IMR-90 (cell line): ENCODE data around the gene VAMP4. TPM values are rescaled to one million over a fixed set of nuclear protein-coding genes. Genes with fewer than 3 reads are reported as not detected.

Experiments used
- ATAC-seq: fragments of 200-7000 bp; cut with Tn5 transposase; 2 replicates; pipeline ENCODE4 v1.9.1; 2020; ENCODE audit warnings: low read depth, mild to moderate bottlenecking, moderate library complexity
- BruUV-seq: library from RNA; stranded (reverse); fragments of 400-500 nt; replicated peaks from 2 replicates; lab custom pipeline; 2021; lab: Mats Ljungman, UMichigan
- CTCF ChIA-PET: fragments of 300-600 bp; formaldehyde crosslinking; extraction: SDS; loops from one replicate; lab custom pipeline; 2021; ENCODE audit warnings: antibody characterized with exemption; lab: Yijun Ruan, JAX
- POLR2A ChIA-PET: fragments of 300-600 bp; sonication (Branson Sonifier 250); formaldehyde crosslinking; loops from one replicate; lab custom pipeline; 2022; ENCODE audit warnings: antibody characterized with exemption; ENCODE audit not compliant: unreplicated experiment; lab: Charles Lee
- DNase-seq: peaks from one replicate; pipeline ENCODE4 v3.0.0; 2013
- H2AFZ ChIP-seq: replicated peaks from 2 replicates; pipeline ENCODE3; 2013; ENCODE audit warnings: low read length, mild to moderate bottlenecking; ENCODE audit not compliant: poor library complexity
- H2AK5ac ChIP-seq: 2 replicates; pipeline ENCODE4 v1.6.1; 2013; ENCODE audit warnings: low read depth, low read length, inconsistent platforms
- H2AK9ac ChIP-seq: replicated peaks from 2 replicates; pipeline ENCODE3; 2013; ENCODE audit warnings: mild to moderate bottlenecking, low read depth, low read length, moderate library complexity; ENCODE audit not compliant: poor library complexity
- H2BK120ac ChIP-seq: 2 replicates; pipeline ENCODE4 v1.6.1; 2013; ENCODE audit warnings: low read depth, low read length, inconsistent platforms
- H2BK15ac ChIP-seq: 3 replicates; pipeline ENCODE4 v1.6.1; 2013; ENCODE audit warnings: low read depth, low read length, inconsistent platforms
- H2BK20ac ChIP-seq: 2 replicates; pipeline ENCODE4 v1.6.1; 2013; ENCODE audit warnings: low read depth, mild to moderate bottlenecking, inconsistent platforms, low read length, moderate library complexity
- H2BK5ac ChIP-seq: 2 replicates; pipeline ENCODE4 v1.6.1; 2013; ENCODE audit warnings: mild to moderate bottlenecking, low read depth, low read length, inconsistent platforms; ENCODE audit not compliant: poor library complexity, severe bottlenecking
- H3K14ac ChIP-seq: replicated peaks from 2 replicates; pipeline ENCODE4 v1.6.1; 2013; ENCODE audit warnings: low read depth, low read length, inconsistent platforms
- H3K18ac ChIP-seq: 2 replicates; pipeline ENCODE4 v1.6.1; 2013; ENCODE audit warnings: low read depth, low read length, control low read depth
- H3K23ac ChIP-seq: 2 replicates; pipeline ENCODE4 v1.6.1; 2013; ENCODE audit warnings: low read depth, low read length, inconsistent platforms
- H3K27ac ChIP-seq: 2 replicates; pipeline ENCODE4 v1.5.1; 2013; ENCODE audit warnings: mild to moderate bottlenecking, control low read depth, low read length; ENCODE audit not compliant: insufficient read depth
- H3K27me3 ChIP-seq: 2 replicates; pipeline ENCODE4 v1.6.1; 2013; ENCODE audit warnings: low read length; ENCODE audit not compliant: control insufficient read depth, insufficient read depth
- H3K36me3 ChIP-seq: 2 replicates; pipeline ENCODE4 v1.6.1; 2013; ENCODE audit warnings: low read length, mixed read lengths; ENCODE audit not compliant: control insufficient read depth, insufficient read depth
- H3K4ac ChIP-seq: 2 replicates; pipeline ENCODE4 v1.6.1; 2013; ENCODE audit warnings: low read depth, low read length, inconsistent platforms
- H3K4me1 ChIP-seq: 2 replicates; pipeline ENCODE4 v1.6.1; 2013; ENCODE audit warnings: low read length, mixed read lengths; ENCODE audit not compliant: control insufficient read depth, insufficient read depth
- H3K4me2 ChIP-seq: 2 replicates; pipeline ENCODE4 v1.6.1; 2013; ENCODE audit warnings: low read depth, mild to moderate bottlenecking, control low read depth, low read length, moderate library complexity
- H3K4me3 ChIP-seq: 2 replicates; pipeline ENCODE4 v1.5.1; 2013; ENCODE audit warnings: low read depth, mild to moderate bottlenecking, control low read depth, low read length, moderate library complexity; ENCODE audit not compliant: insufficient read depth
- H3K56ac ChIP-seq: 2 replicates; pipeline ENCODE4 v1.6.1; 2013; ENCODE audit warnings: low read length, inconsistent platforms; ENCODE audit not compliant: insufficient read depth; ENCODE audit errors: extremely low read depth
- H3K79me1 ChIP-seq, 2 experiments: 2 replicates each; pipeline ENCODE4 v1.6.1; 2013; ENCODE audit warnings: low read length in 2 of 2, inconsistent platforms in 1 of 2, low read depth in 1 of 2
- H3K9ac ChIP-seq: 2 replicates; pipeline ENCODE4 v1.6.1; 2013; ENCODE audit warnings: low read depth, low read length, control low read depth
- H3K9me1 ChIP-seq: 2 replicates; pipeline ENCODE4 v1.6.1; 2013; ENCODE audit warnings: low read length, inconsistent platforms; ENCODE audit not compliant: insufficient read depth
- H3K9me3 ChIP-seq: 2 replicates; pipeline ENCODE4 v1.6.1; 2013; ENCODE audit warnings: low read length; ENCODE audit not compliant: control insufficient read depth, insufficient read depth
- H4K20me1 ChIP-seq: 2 replicates; pipeline ENCODE4 v1.6.1; 2013; ENCODE audit warnings: low read length, inconsistent platforms; ENCODE audit not compliant: insufficient read depth
- H4K5ac ChIP-seq: 2 replicates; pipeline ENCODE4 v1.6.1; 2013; ENCODE audit warnings: mild to moderate bottlenecking, low read depth, low read length, control low read depth
- H4K8ac ChIP-seq, 2 experiments: 2 replicates each; pipeline ENCODE4 v1.6.1; 2013; ENCODE audit warnings: low read depth in 2 of 2, low read length in 2 of 2, control low read depth in 1 of 2, inconsistent platforms in 1 of 2
- H4K91ac ChIP-seq: 2 replicates; pipeline ENCODE4 v1.6.1; 2013; ENCODE audit warnings: low read depth, low read length, inconsistent platforms; ENCODE audit not compliant: insufficient read depth
- BHLHE40 ChIP-seq: fragments of 150-350 bp; IDR thresholded peaks from 2 replicates; pipeline ENCODE4 v1.6.1; 2016; ENCODE audit warnings: mild to moderate bottlenecking, low read depth, low read length
- CEBPB ChIP-seq: IDR thresholded peaks from 2 replicates; pipeline ENCODE4 v1.6.1; 2012; ENCODE audit warnings: low read depth, low read length, improper control_type of control experiment
- CHD1 ChIP-seq: IDR thresholded peaks from 2 replicates; pipeline ENCODE4 v1.6.1; 2012; ENCODE audit warnings: low read depth, low read length, improper control_type of control experiment
- CTCF ChIP-seq: conservative IDR thresholded peaks from 2 replicates; pipeline ENCODE4 v1.5.1; 2012; ENCODE audit warnings: mild to moderate bottlenecking, low read depth, low read length, improper control_type of control experiment
- FOS ChIP-seq: fragments of 150-350 bp; IDR thresholded peaks from 2 replicates; pipeline ENCODE4 v1.6.1; 2016; ENCODE audit warnings: low read depth, low read length
- MAFK ChIP-seq: IDR thresholded peaks from 2 replicates; pipeline ENCODE4 v1.6.1; 2012; ENCODE audit warnings: low read depth, low read length, improper control_type of control experiment
- MAZ ChIP-seq: IDR thresholded peaks from 2 replicates; pipeline ENCODE4 v1.6.1; 2012; ENCODE audit warnings: low read depth, mild to moderate bottlenecking, low read length, improper control_type of control experiment, moderate library complexity, borderline replicate concordance
- MXI1 ChIP-seq: IDR thresholded peaks from 2 replicates; pipeline ENCODE4 v1.6.1; 2012; ENCODE audit warnings: low read depth, mild to moderate bottlenecking, low read length, moderate library complexity, borderline replicate concordance
- NFE2L2 ChIP-seq: fragments of 150-350 bp; IDR thresholded peaks from 2 replicates; pipeline ENCODE4 v1.6.1; 2016; ENCODE audit warnings: low read depth, mild to moderate bottlenecking, low read length
- POLR2A ChIP-seq: IDR thresholded peaks from 2 replicates; pipeline ENCODE4 v1.6.1; 2012; ENCODE audit warnings: mild to moderate bottlenecking, low read depth, low read length
- RAD21 ChIP-seq: IDR thresholded peaks from 2 replicates; pipeline ENCODE4 v1.6.1; 2012; ENCODE audit warnings: low read length, improper control_type of control experiment
- RCOR1 ChIP-seq: IDR thresholded peaks from 2 replicates; pipeline ENCODE4 v1.6.1; 2012; ENCODE audit warnings: mild to moderate bottlenecking, low read length, improper control_type of control experiment; ENCODE audit not compliant: insufficient replicate concordance
- RFX5 ChIP-seq: IDR thresholded peaks from 2 replicates; pipeline ENCODE4 v1.8.0; 2012; ENCODE audit warnings: low read depth, mild to moderate bottlenecking, low read length, moderate library complexity
- SMC3 ChIP-seq: fragments of 150-350 bp; IDR thresholded peaks from 2 replicates; pipeline ENCODE4 v1.6.1; 2016; ENCODE audit warnings: low read depth, mild to moderate bottlenecking, antibody characterized with exemption, low read length, moderate library complexity
- WGBS, 2 experiments: methylation state at CpG; one replicate each; pipeline versions ENCODE4 v1.1.5 to v1.1.7; 2013; ENCODE audit warnings: missing lambda C conversion rate in 2 of 2; ENCODE audit not compliant: insufficient read length in 1 of 2; ENCODE audit errors: extremely low coverage in 2 of 2; 5-methylcytosine and 5-hydroxymethylcytosine counted together
- dilution Hi-C: fragments of 300-500 bp; cut with HindIII; formaldehyde crosslinking; loops from one replicate; pipeline ENCODE4 v1.14.3; 2018; ENCODE audit warnings: low sequenced_read_pairs; ENCODE audit not compliant: unreplicated experiment
- in situ Hi-C: fragments of 300-500 bp; cut with MboI; formaldehyde crosslinking; loops from 3 replicates; pipeline ENCODE4 v1.14.3; 2019; ENCODE audit warnings: low sequenced_read_pairs, inconsistent platforms, mixed read lengths
- intact Hi-C: fragments of 100-400 bp; cut with micrococcal nuclease; formaldehyde crosslinking; loops from 2 replicates; pipeline ENCODE4 v1.10.0; 2022
- polyA plus RNA-seq, 3 experiments: library from polyadenylated mRNA; depleted of rRNA; stranded (reverse); fragments of >200 nt; gene quantifications; 2 replicates each; pipeline ENCODE4 v1.2.3, GENCODE V29; 2012; ENCODE audit warnings: low replicate concordance in 1 of 3
- total RNA-seq: library from RNA; depleted of rRNA; stranded (reverse); fragments of >200 nt; gene quantifications from 2 replicates; pipeline ENCODE4 v1.2.3, GENCODE V29; 2012
- TF ChIP-seq, protein P1 (sequence below): fragments of 150-350 bp; IDR thresholded peaks from 2 replicates; pipeline ENCODE4 v1.6.1; 2016; ENCODE audit warnings: low read depth, mild to moderate bottlenecking, low read length, moderate library complexity, borderline replicate concordance
- TF ChIP-seq, protein P2 (sequence below): fragments of 150-350 bp; IDR thresholded peaks from 2 replicates; pipeline ENCODE4 v1.6.1; 2017; ENCODE audit warnings: mild to moderate bottlenecking, antibody characterized with exemption, low read length, low read depth

The VAMP4 gene
- total and polyA plus RNA-seq, 2 of the 4 experiments (the other 2 are of a cell fraction), result 3.4 to 5.4 TPM

DNA sequence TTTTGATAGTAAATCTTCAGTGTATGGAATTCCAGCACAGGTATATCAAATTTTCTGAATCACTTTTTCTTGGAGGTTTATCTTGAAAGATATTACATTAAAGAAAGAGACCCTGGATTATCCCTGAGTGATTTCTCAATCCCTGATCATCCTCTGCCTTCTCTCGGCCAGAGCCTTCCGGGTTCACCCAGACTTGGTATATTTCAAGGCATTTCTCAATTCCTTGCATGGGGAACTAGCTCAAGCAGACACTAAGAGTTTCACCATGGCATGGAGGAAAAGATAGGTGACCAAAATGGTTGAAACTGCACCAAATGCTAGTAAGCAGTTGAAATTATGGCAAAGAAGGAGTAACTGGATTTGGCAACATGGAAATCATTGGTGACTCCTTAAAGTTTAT is 5.7 kb downstream of the VAMP4 start:
- Histone ChIP-seq H2AFZ (no peak overlapping the region), H2BK5ac (no peak overlapping the region), H3K4me2 (no peak overlapping the region), H3K27ac (no peak overlapping the region), H2AK5ac (no peak overlapping the region), H3K79me1 (peaks cover 22 to 42% of the 10 kb centered on the region in 2 experiments), H3K9me3 (no peaks in the 10 kb centered on the region), H3K27me3 (no peaks in the 10 kb centered on the region), H2AK9ac (no peak overlapping the region), H3K4ac (no peak overlapping the region), H4K91ac (no peak overlapping the region), H2BK15ac (no peak overlapping the region), H3K4me1 (peaks cover 6% of the 10 kb centered on the region; the same call in 1 of the 2 replicates), H3K9me1 (no peaks in the 10 kb centered on the region; the same call in 1 of the 2 replicates), H3K9ac (no peak overlapping the region), H3K18ac (no peak overlapping the region), H4K8ac (no peak overlapping the region), H3K14ac (no peak overlapping the region), H2BK120ac (no peak overlapping the region), H4K20me1 (no peaks in the 10 kb centered on the region; the same call in 1 of the 2 replicates), H3K56ac (no peak overlapping the region), H2BK20ac (no peak overlapping the region), H3K4me3 (no peak overlapping the region), H3K23ac (no peak overlapping the region), H3K36me3 (peaks cover 20% of the 10 kb centered on the region), H4K5ac (no peak overlapping the region)
- no CpG with 5 or more reads among the region's 2 CpGs for WGBS, 2 experiments
- DNase-seq (no peak), ATAC-seq (no peak)
- ChIA-PET POLR2A (no interaction called here), CTCF (interaction anchor here (0.5 to 1.3 kb wide), 2 partner anchors 43 to 92 kb away, joined by 3 read pairs; no protein-coding TSS in a partner anchor)
- intact Hi-C loops, result no loop called here
- in situ Hi-C loops, result no loop called here
- dilution Hi-C loops, result no loop called here
- no TSS peak for BruUV-seq
- TF ChIP-seq RCOR1, result no peak
- TF ChIP-seq CHD1, result no peak
- no peak for TF ChIP-seq BHLHE40
- no peak for TF ChIP-seq RFX5
- no peak for TF ChIP-seq MXI1
- no peak for TF ChIP-seq RAD21
- TF ChIP-seq, protein P1, sequence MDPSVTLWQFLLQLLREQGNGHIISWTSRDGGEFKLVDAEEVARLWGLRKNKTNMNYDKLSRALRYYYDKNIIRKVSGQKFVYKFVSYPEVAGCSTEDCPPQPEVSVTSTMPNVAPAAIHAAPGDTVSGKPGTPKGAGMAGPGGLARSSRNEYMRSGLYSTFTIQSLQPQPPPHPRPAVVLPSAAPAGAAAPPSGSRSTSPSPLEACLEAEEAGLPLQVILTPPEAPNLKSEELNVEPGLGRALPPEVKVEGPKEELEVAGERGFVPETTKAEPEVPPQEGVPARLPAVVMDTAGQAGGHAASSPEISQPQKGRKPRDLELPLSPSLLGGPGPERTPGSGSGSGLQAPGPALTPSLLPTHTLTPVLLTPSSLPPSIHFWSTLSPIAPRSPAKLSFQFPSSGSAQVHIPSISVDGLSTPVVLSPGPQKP, result no peak
- TF ChIP-seq NFE2L2, result no peak
- TF ChIP-seq FOS, result no peak
- no peak for TF ChIP-seq MAFK
- no peak for TF ChIP-seq SMC3
- TF ChIP-seq, protein P2, sequence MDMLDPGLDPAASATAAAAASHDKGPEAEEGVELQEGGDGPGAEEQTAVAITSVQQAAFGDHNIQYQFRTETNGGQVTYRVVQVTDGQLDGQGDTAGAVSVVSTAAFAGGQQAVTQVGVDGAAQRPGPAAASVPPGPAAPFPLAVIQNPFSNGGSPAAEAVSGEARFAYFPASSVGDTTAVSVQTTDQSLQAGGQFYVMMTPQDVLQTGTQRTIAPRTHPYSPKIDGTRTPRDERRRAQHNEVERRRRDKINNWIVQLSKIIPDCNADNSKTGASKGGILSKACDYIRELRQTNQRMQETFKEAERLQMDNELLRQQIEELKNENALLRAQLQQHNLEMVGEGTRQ, result no peak
- no peak for TF ChIP-seq POLR2A
- TF ChIP-seq CEBPB, result no peak
- TF ChIP-seq MAZ, result no peak
- TF ChIP-seq CTCF, result no peak
